ENCODE results near the gene GLRX3.

DNA sequence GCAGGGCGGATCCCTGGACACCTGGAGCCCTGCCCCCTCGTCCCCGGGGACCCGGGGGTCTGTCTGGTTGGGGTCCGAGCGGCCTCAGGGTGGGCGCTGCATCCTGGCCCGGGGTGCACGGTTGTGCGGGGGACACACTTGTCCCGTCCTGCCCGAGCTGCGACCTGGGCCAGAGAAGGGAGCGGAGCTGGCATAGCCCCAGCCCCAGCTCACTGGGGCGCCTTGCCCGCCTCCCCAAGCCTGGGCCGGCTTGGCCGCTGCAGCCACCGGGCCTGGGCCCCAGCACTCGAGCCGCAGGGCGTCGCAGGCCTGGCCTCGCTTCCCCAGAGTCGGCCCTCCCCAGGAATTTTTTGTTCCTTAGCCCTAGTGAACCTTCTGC lies 54.5 kb downstream of the GLRX3 start:
- TF ChIP-seq POLR2AphosphoS5 (IDR thresholded peaks at IDR 0.05) = no peak
- TF ChIP-seq, protein P1, sequence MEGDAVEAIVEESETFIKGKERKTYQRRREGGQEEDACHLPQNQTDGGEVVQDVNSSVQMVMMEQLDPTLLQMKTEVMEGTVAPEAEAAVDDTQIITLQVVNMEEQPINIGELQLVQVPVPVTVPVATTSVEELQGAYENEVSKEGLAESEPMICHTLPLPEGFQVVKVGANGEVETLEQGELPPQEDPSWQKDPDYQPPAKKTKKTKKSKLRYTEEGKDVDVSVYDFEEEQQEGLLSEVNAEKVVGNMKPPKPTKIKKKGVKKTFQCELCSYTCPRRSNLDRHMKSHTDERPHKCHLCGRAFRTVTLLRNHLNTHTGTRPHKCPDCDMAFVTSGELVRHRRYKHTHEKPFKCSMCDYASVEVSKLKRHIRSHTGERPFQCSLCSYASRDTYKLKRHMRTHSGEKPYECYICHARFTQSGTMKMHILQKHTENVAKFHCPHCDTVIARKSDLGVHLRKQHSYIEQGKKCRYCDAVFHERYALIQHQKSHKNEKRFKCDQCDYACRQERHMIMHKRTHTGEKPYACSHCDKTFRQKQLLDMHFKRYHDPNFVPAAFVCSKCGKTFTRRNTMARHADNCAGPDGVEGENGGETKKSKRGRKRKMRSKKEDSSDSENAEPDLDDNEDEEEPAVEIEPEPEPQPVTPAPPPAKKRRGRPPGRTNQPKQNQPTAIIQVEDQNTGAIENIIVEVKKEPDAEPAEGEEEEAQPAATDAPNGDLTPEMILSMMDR (IDR thresholded peaks at IDR 0.05) = no peak
- TF ChIP-seq POLR2A (IDR thresholded peaks at IDR 0.05) = no peak
